Frontal cortex (tissue), 4 donors: ENCODE results near the gene TP53BP1. TPM values are rescaled to one million over a fixed set of nuclear protein-coding genes. Genes with fewer than 3 reads are reported as not detected.
"Not testable (repeated sequence)": the region's sequence is repeated elsewhere in the genome, so short reads cannot be mapped to it uniquely, and the experiment has no call there.

Experiments used
- DNase-seq, 2 donors: peaks; one replicate each; pipeline ENCODE4 v3.0.0; 2012; ENCODE audit warnings: low spot score in 2 of 2
- FAIRE-seq: peaks from 2 replicates; lab custom pipeline; 2012; peaks lifted over from hg19 to GRCh38; lab: Jason Lieb, UNC
- total RNA-seq: library from RNA; depleted of rRNA; stranded (reverse); fragments of >200 nt; gene quantifications from one replicate; pipeline ENCODE4 v1.2.3, GENCODE V29; 2014
- donor health status: control.
- donor health status: control.
- donor health status: control.

Gene TP53BP1
- total RNA-seq, 1 donor from 2014 or later = 157 TPM

GRCh38 chr15:43429687-43430086 is 63.3 kb downstream of the TP53BP1 start:
- DNase-seq (no peak), FAIRE-seq (no peak)

DNA sequence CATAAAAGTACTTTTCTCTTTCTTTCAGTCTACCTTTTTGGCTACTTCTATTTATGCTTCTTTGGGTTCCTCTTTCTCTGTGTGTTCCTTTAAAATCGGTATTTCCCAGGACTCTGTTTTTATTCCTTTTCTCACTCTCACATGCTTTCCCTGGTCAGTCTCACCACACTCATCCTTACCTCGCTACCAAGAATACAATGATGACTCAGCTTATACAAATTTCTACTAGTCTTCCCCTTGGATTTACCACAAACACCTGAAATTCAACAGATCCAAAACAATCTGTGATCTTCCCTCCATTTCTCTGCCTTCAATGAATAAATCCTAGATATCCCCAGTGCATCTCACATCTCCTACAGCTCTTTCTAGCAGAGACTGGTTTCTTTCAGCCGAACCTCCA is 69.2 kb downstream of the TP53BP1 start:
- no peak for FAIRE-seq
- DNase-seq = no peak

DNA sequence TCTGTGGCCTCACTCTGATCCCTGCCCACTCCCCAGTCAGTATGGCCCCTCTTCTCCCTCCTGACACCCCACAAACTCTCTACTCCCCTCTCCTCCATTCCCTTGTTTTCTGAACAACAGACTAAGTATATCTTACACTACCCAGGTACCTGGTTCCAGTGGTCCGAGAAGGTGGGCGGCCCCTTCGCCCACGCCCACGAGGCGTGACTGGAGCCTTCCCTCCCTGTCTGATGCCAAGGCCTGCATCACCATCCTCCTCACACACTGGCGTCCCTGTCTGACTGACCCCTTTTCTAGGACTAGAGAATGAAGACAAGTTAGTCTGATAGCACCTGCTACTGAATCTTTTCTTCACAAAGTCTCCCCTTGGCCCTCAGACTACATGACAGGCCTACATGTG is 72.1 kb downstream of the TP53BP1 start:
- no peak for DNase-seq
- FAIRE-seq = no peak

- no peak for DNase-seq
- FAIRE-seq = no peak
These were observed 72.5 kb downstream of the TP53BP1 start for GRCh38 chr15:43420435-43420834.

DNA sequence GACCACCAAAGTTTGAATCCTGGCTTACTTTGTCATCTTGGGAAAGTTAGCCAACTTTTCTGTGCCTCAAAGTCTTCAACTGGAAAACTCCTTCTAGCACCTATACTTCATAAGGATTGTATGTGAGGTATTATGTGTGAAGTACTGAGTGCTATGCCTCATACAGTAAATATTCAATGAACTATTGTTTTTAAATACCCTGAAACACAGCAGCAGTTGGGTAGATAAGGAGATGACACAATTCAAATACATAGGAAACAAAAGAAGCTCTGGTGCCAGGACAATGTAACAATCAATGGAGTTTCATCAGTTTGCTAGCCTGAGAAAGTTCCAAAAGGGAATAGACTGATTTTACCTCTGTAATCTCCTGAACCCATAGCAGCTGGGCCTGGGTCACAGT is 78.8 kb downstream of the TP53BP1 start:
- FAIRE-seq (no peak), DNase-seq (no peak)

GRCh38 chr15:43412096-43412495 is 80.9 kb downstream of the TP53BP1 start:
- no peak for DNase-seq
- FAIRE-seq = no peak

DNA sequence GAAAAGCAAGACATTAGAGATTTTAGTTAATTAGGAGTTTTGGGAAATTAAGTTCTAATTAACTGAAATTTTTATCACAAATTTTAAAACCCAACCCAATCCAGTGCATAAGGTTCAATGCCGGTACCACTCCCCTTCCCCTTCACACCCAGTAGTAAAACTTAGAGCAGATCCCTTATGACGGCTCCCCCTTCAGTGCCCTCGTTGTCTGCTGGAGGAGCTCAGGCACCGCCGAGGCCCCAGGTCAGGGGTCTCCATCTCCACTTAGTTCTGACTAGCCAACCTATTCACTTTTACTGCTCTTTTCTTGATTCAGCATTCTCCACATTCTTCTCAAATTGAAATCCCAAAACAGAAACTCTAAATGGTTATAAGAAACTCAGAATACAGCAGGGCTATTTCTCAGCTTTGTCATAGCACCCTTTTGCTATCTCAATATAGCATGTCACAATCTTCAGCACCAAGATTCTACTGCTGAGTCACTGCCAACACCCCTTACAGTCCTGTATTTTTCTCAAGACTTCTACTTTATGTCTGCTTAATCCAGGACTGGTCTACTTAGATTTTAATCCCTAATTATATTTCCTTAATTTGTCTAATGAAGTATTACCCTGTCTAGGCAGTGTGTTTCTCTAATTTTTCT is 82.3 kb downstream of the TP53BP1 start:
- FAIRE-seq (no peak), DNase-seq (no peak)

DNA sequence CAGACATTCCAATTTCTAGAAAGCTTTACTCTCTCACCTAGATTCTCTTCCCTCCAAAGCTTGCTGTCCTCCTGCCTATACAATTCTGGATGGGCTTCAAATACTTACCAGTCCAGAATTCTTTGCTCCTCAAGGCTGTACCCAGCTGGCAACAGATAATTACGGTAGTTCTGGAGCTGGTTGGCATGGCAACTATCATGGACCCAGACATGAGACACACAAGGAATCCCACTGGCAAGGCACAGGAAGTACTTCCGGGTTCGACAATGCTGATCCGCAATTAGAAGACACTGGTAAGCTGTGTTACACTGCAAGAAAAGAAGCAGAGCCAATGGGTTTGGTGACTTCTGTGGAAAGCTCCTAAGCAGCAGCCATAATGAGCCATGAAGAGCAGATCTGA is 84.2 kb downstream of the TP53BP1 start:
- no peak for DNase-seq
- FAIRE-seq = no peak

- no peak for FAIRE-seq
- DNase-seq = no peak
These were observed 86.1 kb downstream of the TP53BP1 start for GRCh38 chr15:43406808-43407207.

GRCh38 chr15:43406189-43406588 is 86.8 kb downstream of the TP53BP1 start:
- DNase-seq (no peak), FAIRE-seq (no peak)

DNA sequence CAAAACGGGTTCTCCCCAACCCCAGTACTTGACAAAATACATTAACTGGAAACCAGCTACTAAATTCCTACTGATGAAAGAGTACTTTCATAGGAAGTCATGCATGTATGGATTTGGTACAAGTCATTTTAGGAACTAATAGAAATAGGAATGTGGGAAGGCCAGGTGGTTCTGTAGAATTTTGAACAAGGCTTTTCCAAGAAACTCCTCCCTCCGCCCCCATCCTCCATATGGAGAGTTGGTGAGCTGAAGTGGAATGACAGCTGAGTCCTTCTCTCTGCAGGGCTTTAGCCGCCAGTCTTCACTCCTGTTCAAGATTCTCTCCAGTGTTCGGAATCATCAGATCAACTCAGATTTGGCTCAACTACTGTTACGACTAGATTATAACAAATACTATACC is 88.8 kb downstream of the TP53BP1 start:
- no peak for FAIRE-seq
- DNase-seq = no peak

- no peak for DNase-seq
- no peak for FAIRE-seq
These were observed 89.3 kb downstream of the TP53BP1 start for GRCh38 chr15:43403616-43404015.

- DNase-seq (no peak), FAIRE-seq (no peak)
These were observed 90.7 kb downstream of the TP53BP1 start for GRCh38 chr15:43402255-43402654.

- FAIRE-seq, DNase-seq: not testable (repeated sequence)
These were observed 99.4 kb downstream of the TP53BP1 start for GRCh38 chr15:43393592-43393991.

DNA sequence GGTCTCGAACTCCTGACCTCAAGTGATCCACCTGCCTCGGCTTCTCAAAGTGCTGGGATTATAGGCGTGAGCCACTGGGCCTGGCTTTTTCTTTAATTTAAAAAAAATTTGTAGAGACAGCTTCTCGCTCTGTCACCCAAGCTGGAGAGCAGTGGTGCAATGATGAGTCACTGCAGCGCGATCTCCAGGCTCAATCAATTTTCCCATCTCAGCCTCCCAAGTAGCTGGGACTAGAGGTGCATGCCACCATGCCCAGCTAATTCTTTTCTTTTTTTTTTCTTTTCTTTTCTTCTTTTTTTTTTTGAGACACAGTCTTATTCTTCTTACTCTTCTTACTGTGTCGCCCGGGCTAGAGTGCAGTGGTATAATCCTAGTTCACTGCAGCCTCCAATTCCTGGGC is 102.2 kb downstream of the TP53BP1 start:
- no peak for FAIRE-seq

DNA sequence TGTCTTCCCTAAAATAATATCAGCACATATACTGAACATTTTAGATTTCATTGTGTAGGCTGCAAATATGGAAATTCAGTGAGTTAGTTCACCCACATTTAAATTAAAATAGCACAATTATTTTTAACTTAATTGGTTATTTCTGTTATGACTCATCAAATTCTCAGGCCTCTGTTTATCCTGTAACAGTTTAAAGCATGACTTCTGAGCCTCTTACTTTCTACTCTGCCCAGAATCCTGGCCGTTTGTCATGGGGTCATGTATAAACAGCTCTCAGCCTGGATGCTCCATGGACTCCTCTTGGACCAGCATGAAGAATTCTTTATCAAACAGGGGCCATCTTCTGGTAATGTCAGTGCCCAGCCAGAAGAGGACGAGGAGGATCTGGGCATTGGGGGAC is 109.9 kb downstream of the TP53BP1 start:
- DNase-seq (no peak), FAIRE-seq (no peak)

More for the DNA sequence above, 102.2 kb downstream of the TP53BP1 start:
- no peak for DNase-seq

GRCh38 chr15:43382310-43382709 is 110.6 kb downstream of the TP53BP1 start:
- no peak for FAIRE-seq
- DNase-seq = no peak

DNA sequence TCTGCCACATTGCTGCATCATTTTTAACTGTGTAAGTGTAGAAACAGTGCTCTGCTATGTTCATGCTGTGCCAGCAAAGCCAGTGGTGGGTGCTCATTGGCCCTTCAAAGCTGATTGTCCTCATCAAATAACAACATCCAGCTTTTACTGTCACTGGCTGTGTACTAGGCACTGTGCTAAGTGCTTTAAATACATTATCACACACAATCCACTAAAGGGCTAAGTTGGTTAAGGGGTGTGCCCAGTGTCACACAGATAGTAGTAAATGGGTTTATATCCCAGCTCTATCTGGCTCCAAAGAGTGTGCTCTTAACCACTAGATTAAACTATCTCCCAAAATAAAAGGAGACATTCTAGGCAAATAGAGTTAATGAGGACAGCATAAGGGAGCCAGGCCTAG is 114.4 kb downstream of the TP53BP1 start:
- FAIRE-seq (no peak), DNase-seq (no peak)

- FAIRE-seq = no peak
- DNase-seq = no peak
These were observed 116.8 kb downstream of the TP53BP1 start for GRCh38 chr15:43376017-43376705.

DNA sequence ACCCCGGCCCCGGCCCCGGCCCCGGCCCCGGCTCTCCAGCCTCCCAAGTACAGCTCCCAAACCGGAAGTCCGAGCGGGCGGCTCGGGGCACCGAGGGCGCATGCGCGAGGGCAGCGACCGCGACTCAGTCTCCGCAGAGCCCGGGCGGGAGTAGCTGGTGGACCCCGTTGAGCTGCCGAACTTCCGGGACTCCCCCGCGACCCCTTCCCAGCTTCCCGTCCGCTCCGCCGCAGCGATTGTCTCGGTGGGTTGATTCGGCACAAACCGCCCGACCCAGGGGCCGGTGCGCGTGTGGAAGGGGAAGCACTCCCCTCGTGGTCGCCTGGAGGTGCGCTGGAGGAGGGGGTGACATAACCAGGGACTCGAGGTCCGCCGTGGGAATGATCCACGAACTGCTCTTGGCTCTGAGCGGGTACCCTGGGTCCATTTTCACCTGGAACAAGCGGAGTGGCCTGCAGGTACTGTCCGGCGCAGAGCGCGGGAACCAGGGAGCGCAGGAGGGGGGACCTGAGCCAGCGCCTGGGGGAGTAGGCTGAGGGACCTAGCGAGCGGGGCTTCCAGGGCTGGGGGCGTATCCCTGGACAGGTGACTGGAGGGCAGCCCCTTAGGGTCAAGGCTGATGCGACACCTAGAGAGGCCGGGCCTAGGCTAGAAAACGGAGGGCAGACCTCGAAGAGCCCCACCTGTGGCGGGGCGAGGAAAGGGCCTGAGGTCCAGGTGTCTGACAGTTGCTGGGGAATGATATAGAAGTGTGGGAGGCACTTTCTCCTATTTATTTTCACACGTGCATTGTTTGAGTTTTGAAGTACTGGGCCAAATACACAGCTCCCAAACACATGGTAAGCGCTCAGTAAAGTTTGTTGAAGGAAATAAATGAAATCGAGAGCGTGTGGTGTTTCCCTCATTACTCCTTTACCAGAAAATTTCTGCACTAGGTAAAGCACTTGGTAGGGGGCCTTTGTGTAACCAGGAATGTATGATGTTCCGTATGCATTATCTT is 121.7 kb downstream of the TP53BP1 start, which contains the start of the genes TUBGCP4 and ZSCAN29:
Gene TUBGCP4 (plus strand): TSS at position 127 of the 1,000 bp plus-strand sequence. CDS start 254 bp downstream, at position 381.
Gene ZSCAN29 (minus strand): TSS at position 69 of the 1,000 bp plus-strand sequence. CDS start 1,130 bp downstream, outside the sequence.
- FAIRE-seq (no peak), DNase-seq (peak; percentile 84 to 88)
